HEK293 (cell line): Measurements from ENCODE around the gene ACACB.

ENCODE experiments used
- CTCF ChIA-PET: fragments of 350-600 bp; formaldehyde crosslinking; extraction: SDS; loops from one replicate; lab custom pipeline; 2021; ENCODE audit warnings: antibody characterized with exemption; lab: Yijun Ruan, JAX
- POLR2A ChIA-PET: fragments of 300-600 bp; formaldehyde crosslinking; extraction: SDS; loops from one replicate; lab custom pipeline; 2020; ENCODE audit warnings: antibody characterized with exemption, inconsistent platforms; lab: Yijun Ruan, JAX
- H3K27ac ChIP-seq: fragments of 200-500 bp; sonication (Bioruptor generic); 2 replicates; pipeline ENCODE4 v1.5.1; 2014; ENCODE audit warnings: low read depth, low read length, control low read depth, inconsistent platforms; ENCODE audit errors: extremely low read depth
- H3K36me3 ChIP-seq, 2 experiments: fragments of 200-500 bp in 1 of 2; sonication (Bioruptor generic) in 1 of 2; 1 replicate in 1 of 2; 2 replicates in 1 of 2; pipeline ENCODE4 v1.5.1; 2014 to 2017; ENCODE audit warnings: inconsistent platforms in 2 of 2, low read length in 2 of 2; ENCODE audit not compliant: control insufficient read depth in 2 of 2, insufficient read depth in 1 of 2
- H3K4me1 ChIP-seq: fragments of 200-500 bp; sonication (Bioruptor generic); 2 replicates; pipeline ENCODE4 v1.5.1; 2014; ENCODE audit warnings: mild to moderate bottlenecking, low read length, inconsistent platforms; ENCODE audit not compliant: control insufficient read depth, insufficient read depth
- H3K4me3 ChIP-seq: 2 replicates; pipeline ENCODE4 v1.5.1; 2011; ENCODE audit warnings: low read depth, mild to moderate bottlenecking, control low read depth, low read length, moderate library complexity
- H3K9me3 ChIP-seq: fragments of 200-500 bp; sonication (Bioruptor generic); 2 replicates; pipeline ENCODE4 v1.5.1; 2014; ENCODE audit warnings: low read depth, low read length, inconsistent platforms; ENCODE audit not compliant: control insufficient read depth, insufficient read depth
- FEZF1 ChIP-seq: fragments of 450-650 bp; formaldehyde crosslinking; IDR thresholded peaks from 2 replicates; pipeline ENCODE4 v1.5.1; 2016; ENCODE audit warnings: missing biosample characterization, missing genetic modification characterization
- GFI1B ChIP-seq: fragments of 450-650 bp; formaldehyde crosslinking; IDR thresholded peaks from 2 replicates; pipeline ENCODE4 v1.5.1; 2016; ENCODE audit warnings: missing biosample characterization, missing genetic modification characterization
- HOXD13 ChIP-seq: sonication (generic); formaldehyde crosslinking; IDR thresholded peaks from 2 replicates; pipeline ENCODE4 v1.8.0; 2022; ENCODE audit warnings: missing genetic modification reagents, borderline replicate concordance
- SCRT2 ChIP-seq: fragments of 450-650 bp; formaldehyde crosslinking; IDR thresholded peaks from 2 replicates; pipeline ENCODE4 v1.5.1; 2016; ENCODE audit warnings: missing biosample characterization, missing genetic modification characterization
- SETDB1 ChIP-seq: IDR thresholded peaks from one replicate; pipeline ENCODE4 v1.6.1; 2017; ENCODE audit warnings: mild to moderate bottlenecking, low read length, moderate library complexity, mixed read lengths; ENCODE audit not compliant: insufficient read length
- SP2 ChIP-seq: fragments of 450-650 bp; formaldehyde crosslinking; IDR thresholded peaks from 2 replicates; pipeline ENCODE4 v1.5.1; 2016; ENCODE audit warnings: missing biosample characterization, missing genetic modification characterization
- WT1 ChIP-seq: fragments of 450-650 bp; formaldehyde crosslinking; IDR thresholded peaks from 2 replicates; pipeline ENCODE4 v1.5.1; 2016; ENCODE audit warnings: missing biosample characterization, missing genetic modification characterization
- ZBTB17 ChIP-seq: fragments of 450-650 bp; formaldehyde crosslinking; IDR thresholded peaks from 2 replicates; pipeline ENCODE4 v1.5.1; 2016; ENCODE audit warnings: missing biosample characterization, missing genetic modification characterization
- ZBTB8A ChIP-seq: fragments of 450-650 bp; formaldehyde crosslinking; IDR thresholded peaks from 2 replicates; pipeline ENCODE4 v1.5.1; 2016; ENCODE audit warnings: missing biosample characterization, missing genetic modification characterization
- ZNF138 ChIP-seq: fragments of 450-650 bp; formaldehyde crosslinking; IDR thresholded peaks from 2 replicates; pipeline ENCODE4 v1.5.1; 2016; ENCODE audit warnings: missing biosample characterization, missing genetic modification characterization, borderline replicate concordance
- ZNF266 ChIP-seq: fragments of 450-650 bp; formaldehyde crosslinking; IDR thresholded peaks from 2 replicates; pipeline ENCODE4 v1.5.1; 2016; ENCODE audit warnings: missing biosample characterization, missing genetic modification characterization, low read depth
- ZNF366 ChIP-seq: fragments of 450-650 bp; formaldehyde crosslinking; conservative IDR thresholded peaks from 2 replicates; pipeline ENCODE4 v1.5.1; 2016; ENCODE audit warnings: missing biosample characterization, missing genetic modification characterization
- ZNF473 ChIP-seq: fragments of 450-650 bp; formaldehyde crosslinking; IDR thresholded peaks from 2 replicates; pipeline ENCODE4 v1.5.1; 2017; ENCODE audit warnings: missing biosample characterization, missing genetic modification characterization
- ZNF514 ChIP-seq: fragments of 450-650 bp; formaldehyde crosslinking; IDR thresholded peaks from 2 replicates; pipeline ENCODE4 v1.5.1; 2016; ENCODE audit warnings: missing biosample characterization, missing genetic modification characterization
- ZNF530 ChIP-seq: fragments of 450-650 bp; formaldehyde crosslinking; IDR thresholded peaks from 2 replicates; pipeline ENCODE4 v1.5.1; 2016; ENCODE audit warnings: low read depth, missing biosample characterization, missing genetic modification characterization
- ZNF623 ChIP-seq: fragments of 450-650 bp; formaldehyde crosslinking; IDR thresholded peaks from 2 replicates; pipeline ENCODE4 v1.5.1; 2016; ENCODE audit warnings: missing biosample characterization, missing genetic modification characterization
- ZNF626 ChIP-seq: fragments of 450-650 bp; sonication (Bioruptor Pico); formaldehyde crosslinking; IDR thresholded peaks from 2 replicates; pipeline ENCODE4 v1.5.1; 2018; ENCODE audit warnings: missing biosample characterization, missing genetic modification characterization, inconsistent platforms
- ZNF707 ChIP-seq: fragments of 450-650 bp; formaldehyde crosslinking; IDR thresholded peaks from 2 replicates; pipeline ENCODE4 v1.5.1; 2016; ENCODE audit warnings: missing biosample characterization, missing genetic modification characterization
- ZNF776 ChIP-seq: fragments of 450-650 bp; formaldehyde crosslinking; IDR thresholded peaks from 2 replicates; pipeline ENCODE4 v1.5.0; 2017; ENCODE audit warnings: missing biosample characterization, missing genetic modification characterization, borderline replicate concordance
- TF ChIP-seq, protein P1 (sequence below): fragments of 450-650 bp; formaldehyde crosslinking; IDR thresholded peaks from 2 replicates; pipeline ENCODE4 v1.5.1; 2016; ENCODE audit warnings: missing biosample characterization, missing genetic modification characterization
- TF ChIP-seq, protein P2 (sequence below): fragments of 450-650 bp; formaldehyde crosslinking; IDR thresholded peaks from 2 replicates; pipeline ENCODE4 v1.5.1; 2016; ENCODE audit warnings: missing biosample characterization, missing genetic modification characterization, borderline replicate concordance
- TF ChIP-seq, protein P3 (sequence below): fragments of 450-650 bp; formaldehyde crosslinking; conservative IDR thresholded peaks from 2 replicates; pipeline ENCODE4 v1.5.1; 2016; ENCODE audit warnings: low read depth, missing biosample characterization, missing genetic modification characterization
- TF ChIP-seq, protein P4 (sequence below): fragments of 450-650 bp; formaldehyde crosslinking; IDR thresholded peaks from 2 replicates; pipeline ENCODE4 v1.5.1; 2016; ENCODE audit warnings: missing biosample characterization, missing genetic modification characterization

Gene ACACB

DNA sequence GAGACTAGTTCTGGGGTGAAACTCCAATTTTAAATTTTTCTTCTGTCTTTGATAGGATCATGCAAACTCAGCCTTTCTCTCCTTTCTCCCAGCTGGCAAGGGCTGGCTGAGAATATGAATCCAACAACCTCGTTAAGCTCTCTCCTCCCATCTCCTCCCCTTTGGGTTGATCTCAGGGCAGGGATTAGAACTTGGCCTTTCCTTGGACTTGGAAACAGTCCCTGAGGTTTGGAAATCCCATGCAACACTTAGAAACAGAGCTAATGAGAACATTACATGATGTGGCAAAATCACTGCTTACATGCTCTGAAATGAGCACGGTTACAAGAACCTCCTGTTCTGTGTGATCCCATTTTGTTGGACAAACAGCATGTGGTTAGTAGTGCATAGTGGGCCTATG lies 31.6 kb downstream of the ACACB start:
- TF ChIP-seq WT1 (tag by site-specific recombination) (0 out of 2 replicates have a peak, but pooled peaks have one; percentile 36), SP2 (tag by site-specific recombination) (no peak)
- no peak overlapping the region for H3K4me3 ChIP-seq
- no peaks in the 10 kb centered on the region for H3K4me1 ChIP-seq
- no peaks in the 10 kb centered on the region for H3K9me3 ChIP-seq
- H3K27ac ChIP-seq: no peak overlapping the region
- POLR2A ChIA-PET: no interaction called here
- CTCF ChIA-PET: interaction anchor here (1.5 to 2.1 kb wide), 2 partner anchors 14 to 36 kb away, joined by 3 to 9 read pairs; no protein-coding TSS in a partner anchor
- H3K36me3 ChIP-seq: no peaks in the 10 kb centered on the region

DNA sequence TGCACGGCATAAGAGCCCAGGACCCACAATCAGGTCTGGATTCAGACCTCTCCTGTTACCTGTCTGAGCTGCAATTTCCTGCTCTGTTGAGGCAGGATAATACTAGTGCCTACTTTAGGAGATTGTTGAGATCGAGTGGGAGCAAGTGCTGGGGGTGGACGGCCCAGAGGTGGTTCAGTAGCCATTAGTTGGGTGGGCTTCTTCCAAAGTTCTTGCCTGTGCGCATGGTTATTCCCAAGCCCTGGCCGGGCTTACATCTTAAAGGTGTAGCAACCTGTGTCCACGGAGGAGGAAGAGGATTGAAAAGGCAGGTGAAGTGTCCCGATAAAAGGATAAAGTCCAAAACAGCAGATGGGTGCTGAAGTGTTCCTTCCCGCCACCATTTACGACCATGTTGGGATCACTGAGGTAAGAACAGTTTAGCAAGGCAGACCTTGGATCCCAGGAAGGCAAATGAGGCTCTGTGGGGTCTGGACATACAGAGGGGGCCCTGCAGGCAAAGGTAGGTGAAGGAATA lies 33.8 kb downstream of the ACACB start:
- Histone ChIP-seq H3K27ac (no peak overlapping the region), H3K36me3 (no peaks in the 10 kb centered on the region), H3K9me3 (no peaks in the 10 kb centered on the region), H3K4me3 (no peak overlapping the region), H3K4me1 (peaks cover 4% of the 10 kb centered on the region; the same call in 1 of the 2 replicates)
- ChIA-PET POLR2A (interaction anchor here (0.6 kb wide), 1 partner anchor 38 kb away, joined by 3 read pairs; no protein-coding TSS in a partner anchor), CTCF (interaction anchor here (1.4 kb wide), 1 partner anchor 38 kb away, joined by 3 read pairs; no protein-coding TSS in a partner anchor)
- TF ChIP-seq SETDB1 (no peak), ZNF626 (no peak), ZNF623 (tag by site-specific recombination) (no peak), ZNF776 (tag by site-specific recombination) (no peak), SCRT2 (no peak), ZBTB17 (no peak)
- TF ChIP-seq, protein P1, sequence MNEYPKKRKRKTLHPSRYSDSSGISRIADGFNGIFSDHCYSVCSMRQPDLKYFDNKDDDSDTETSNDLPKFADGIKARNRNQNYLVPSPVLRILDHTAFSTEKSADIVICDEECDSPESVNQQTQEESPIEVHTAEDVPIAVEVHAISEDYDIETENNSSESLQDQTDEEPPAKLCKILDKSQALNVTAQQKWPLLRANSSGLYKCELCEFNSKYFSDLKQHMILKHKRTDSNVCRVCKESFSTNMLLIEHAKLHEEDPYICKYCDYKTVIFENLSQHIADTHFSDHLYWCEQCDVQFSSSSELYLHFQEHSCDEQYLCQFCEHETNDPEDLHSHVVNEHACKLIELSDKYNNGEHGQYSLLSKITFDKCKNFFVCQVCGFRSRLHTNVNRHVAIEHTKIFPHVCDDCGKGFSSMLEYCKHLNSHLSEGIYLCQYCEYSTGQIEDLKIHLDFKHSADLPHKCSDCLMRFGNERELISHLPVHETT (tag by site-specific recombination): no peak

DNA sequence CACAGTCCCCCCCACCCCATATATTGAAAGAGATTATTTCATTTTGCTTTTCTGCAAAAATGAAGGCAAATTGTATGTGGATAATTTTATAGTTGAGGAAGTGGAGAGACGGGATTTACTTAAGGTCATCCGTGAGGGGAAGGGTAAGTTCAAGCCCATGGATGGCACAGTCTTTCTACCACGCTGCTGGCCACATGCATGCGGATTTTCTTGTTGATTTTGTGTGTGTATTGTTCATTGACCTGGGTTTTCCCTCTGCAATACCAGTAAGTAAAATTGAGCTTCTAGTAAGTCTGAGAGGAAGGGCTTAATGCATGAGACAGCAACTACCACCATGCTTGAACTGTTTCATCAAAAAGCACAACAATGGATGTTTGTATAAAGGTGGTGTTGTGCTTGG lies 35.1 kb downstream of the ACACB start:
- POLR2A ChIA-PET: interaction anchor here (0.6 kb wide), 1 partner anchor 228 kb away, joined by 9 read pairs; no protein-coding TSS in a partner anchor

More for the DNA sequence above, 35.1 kb downstream of the ACACB start:
- Histone ChIP-seq H3K4me1 (peaks cover 8% of the 10 kb centered on the region; the same call in 1 of the 2 replicates), H3K9me3 (no peaks in the 10 kb centered on the region), H3K27ac (no peak overlapping the region), H3K36me3 (no peaks in the 10 kb centered on the region), H3K4me3 (no peak overlapping the region)
- CTCF ChIA-PET: interaction anchor here (0.5 to 1.4 kb wide), 2 partner anchors 18 to 40 kb away, joined by 3 read pairs; no protein-coding TSS in a partner anchor
- no peak for TF ChIP-seq ZNF366
- no peak for TF ChIP-seq ZNF266 (tag by site-specific recombination)
- TF ChIP-seq, protein P2, sequence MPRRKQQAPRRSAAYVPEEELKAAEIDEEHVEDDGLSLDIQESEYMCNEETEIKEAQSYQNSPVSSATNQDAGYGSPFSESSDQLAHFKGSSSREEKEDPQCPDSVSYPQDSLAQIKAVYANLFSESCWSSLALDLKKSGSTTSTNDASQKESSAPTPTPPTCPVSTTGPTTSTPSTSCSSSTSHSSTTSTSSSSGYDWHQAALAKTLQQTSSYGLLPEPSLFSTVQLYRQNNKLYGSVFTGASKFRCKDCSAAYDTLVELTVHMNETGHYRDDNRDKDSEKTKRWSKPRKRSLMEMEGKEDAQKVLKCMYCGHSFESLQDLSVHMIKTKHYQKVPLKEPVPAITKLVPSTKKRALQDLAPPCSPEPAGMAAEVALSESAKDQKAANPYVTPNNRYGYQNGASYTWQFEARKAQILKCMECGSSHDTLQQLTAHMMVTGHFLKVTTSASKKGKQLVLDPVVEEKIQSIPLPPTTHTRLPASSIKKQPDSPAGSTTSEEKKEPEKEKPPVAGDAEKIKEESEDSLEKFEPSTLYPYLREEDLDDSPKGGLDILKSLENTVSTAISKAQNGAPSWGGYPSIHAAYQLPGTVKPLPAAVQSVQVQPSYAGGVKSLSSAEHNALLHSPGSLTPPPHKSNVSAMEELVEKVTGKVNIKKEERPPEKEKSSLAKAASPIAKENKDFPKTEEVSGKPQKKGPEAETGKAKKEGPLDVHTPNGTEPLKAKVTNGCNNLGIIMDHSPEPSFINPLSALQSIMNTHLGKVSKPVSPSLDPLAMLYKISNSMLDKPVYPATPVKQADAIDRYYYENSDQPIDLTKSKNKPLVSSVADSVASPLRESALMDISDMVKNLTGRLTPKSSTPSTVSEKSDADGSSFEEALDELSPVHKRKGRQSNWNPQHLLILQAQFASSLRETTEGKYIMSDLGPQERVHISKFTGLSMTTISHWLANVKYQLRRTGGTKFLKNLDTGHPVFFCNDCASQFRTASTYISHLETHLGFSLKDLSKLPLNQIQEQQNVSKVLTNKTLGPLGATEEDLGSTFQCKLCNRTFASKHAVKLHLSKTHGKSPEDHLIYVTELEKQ (tag by site-specific recombination): no peak
- no peak for TF ChIP-seq GFI1B
- no peak for TF ChIP-seq FEZF1 (tag by site-specific recombination)
- TF ChIP-seq ZNF138 (tag by site-specific recombination): no peak
- TF ChIP-seq ZNF707: no peak
- no peak for TF ChIP-seq ZBTB8A (tag by site-specific recombination)
- no peak for TF ChIP-seq ZNF530 (tag by site-specific recombination)
- TF ChIP-seq HOXD13: no peak
- TF ChIP-seq, protein P3, sequence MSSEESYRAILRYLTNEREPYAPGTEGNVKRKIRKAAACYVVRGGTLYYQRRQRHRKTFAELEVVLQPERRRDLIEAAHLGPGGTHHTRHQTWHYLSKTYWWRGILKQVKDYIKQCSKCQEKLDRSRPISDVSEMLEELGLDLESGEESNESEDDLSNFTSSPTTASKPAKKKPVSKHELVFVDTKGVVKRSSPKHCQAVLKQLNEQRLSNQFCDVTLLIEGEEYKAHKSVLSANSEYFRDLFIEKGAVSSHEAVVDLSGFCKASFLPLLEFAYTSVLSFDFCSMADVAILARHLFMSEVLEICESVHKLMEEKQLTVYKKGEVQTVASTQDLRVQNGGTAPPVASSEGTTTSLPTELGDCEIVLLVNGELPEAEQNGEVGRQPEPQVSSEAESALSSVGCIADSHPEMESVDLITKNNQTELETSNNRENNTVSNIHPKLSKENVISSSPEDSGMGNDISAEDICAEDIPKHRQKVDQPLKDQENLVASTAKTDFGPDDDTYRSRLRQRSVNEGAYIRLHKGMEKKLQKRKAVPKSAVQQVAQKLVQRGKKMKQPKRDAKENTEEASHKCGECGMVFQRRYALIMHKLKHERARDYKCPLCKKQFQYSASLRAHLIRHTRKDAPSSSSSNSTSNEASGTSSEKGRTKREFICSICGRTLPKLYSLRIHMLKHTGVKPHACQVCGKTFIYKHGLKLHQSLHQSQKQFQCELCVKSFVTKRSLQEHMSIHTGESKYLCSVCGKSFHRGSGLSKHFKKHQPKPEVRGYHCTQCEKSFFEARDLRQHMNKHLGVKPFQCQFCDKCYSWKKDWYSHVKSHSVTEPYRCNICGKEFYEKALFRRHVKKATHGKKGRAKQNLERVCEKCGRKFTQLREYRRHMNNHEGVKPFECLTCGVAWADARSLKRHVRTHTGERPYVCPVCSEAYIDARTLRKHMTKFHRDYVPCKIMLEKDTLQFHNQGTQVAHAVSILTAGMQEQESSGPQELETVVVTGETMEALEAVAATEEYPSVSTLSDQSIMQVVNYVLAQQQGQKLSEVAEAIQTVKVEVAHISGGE (tag by site-specific recombination): no peak
- TF ChIP-seq ZNF514: no peak
- TF ChIP-seq, protein P4, sequence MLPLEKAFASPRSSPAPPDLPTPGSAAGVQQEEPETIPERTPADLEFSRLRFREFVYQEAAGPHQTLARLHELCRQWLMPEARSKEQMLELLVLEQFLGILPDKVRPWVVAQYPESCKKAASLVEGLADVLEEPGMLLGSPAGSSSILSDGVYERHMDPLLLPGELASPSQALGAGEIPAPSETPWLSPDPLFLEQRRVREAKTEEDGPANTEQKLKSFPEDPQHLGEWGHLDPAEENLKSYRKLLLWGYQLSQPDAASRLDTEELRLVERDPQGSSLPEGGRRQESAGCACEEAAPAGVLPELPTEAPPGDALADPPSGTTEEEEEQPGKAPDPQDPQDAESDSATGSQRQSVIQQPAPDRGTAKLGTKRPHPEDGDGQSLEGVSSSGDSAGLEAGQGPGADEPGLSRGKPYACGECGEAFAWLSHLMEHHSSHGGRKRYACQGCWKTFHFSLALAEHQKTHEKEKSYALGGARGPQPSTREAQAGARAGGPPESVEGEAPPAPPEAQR (tag by site-specific recombination): no peak
- no peak for TF ChIP-seq ZNF473 (tag by site-specific recombination)
